HG03159 (cell line): ENCODE data around the gene TOX2.

Experiments used
- ATAC-seq: cut with Tn5 transposase; IDR thresholded peaks from one replicate; pipeline ENCODE4 v1.9.1; 2021; ENCODE audit warnings: mild to moderate bottlenecking, moderate library complexity; ENCODE audit not compliant: unreplicated experiment

TOX2 gene

GRCh38 chr20:44073011-44073674 lies 158.5 kb downstream of the TOX2 start:
- ATAC-seq = no peak

- ATAC-seq = no peak
These were observed 159.0 kb downstream of the TOX2 start for GRCh38 chr20:44073675-44074071.

DNA sequence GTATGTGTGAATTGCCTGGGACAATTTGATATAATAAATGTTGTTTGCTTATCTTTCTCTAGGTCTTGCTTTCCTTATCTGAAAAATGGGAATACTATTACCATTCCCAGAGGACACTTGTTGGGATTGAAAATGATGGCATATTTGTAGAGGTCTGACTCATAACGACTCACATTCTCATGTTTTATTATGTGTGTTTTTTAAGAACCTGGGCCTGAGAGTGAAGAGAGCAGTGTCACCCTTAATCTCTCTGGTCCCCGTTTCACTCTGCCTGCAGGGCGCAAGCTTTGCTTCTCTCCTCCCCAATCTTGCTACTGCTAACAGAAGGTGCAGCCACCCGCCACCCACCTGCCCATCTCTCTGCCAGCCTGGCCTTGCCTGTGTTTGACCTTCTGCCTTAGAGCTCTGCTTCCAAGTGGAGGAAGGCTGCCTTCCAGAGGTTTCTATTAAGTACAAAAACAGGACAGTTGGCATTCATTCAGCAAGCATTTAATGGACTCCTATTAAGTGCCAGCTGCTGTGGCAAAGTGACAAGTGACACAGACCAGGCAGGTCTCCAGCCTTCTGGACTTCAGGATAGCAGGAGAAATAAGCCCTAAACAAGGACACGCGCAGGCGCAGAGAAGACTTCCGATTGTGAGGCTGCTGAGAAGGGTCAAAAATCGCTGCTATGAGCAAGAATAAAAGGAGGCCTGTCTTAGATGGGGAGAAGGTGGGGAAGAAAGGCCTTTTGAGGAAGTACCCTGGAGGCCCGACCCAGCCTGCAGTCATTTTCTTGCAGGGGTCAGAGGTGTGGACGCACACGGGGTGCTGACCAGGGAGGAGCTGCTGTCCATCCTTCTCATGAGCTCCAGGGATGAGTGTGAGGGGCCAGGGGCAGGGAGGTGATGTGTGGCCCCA lies 159.8 kb downstream of the TOX2 start:
- ATAC-seq = no peak

DNA sequence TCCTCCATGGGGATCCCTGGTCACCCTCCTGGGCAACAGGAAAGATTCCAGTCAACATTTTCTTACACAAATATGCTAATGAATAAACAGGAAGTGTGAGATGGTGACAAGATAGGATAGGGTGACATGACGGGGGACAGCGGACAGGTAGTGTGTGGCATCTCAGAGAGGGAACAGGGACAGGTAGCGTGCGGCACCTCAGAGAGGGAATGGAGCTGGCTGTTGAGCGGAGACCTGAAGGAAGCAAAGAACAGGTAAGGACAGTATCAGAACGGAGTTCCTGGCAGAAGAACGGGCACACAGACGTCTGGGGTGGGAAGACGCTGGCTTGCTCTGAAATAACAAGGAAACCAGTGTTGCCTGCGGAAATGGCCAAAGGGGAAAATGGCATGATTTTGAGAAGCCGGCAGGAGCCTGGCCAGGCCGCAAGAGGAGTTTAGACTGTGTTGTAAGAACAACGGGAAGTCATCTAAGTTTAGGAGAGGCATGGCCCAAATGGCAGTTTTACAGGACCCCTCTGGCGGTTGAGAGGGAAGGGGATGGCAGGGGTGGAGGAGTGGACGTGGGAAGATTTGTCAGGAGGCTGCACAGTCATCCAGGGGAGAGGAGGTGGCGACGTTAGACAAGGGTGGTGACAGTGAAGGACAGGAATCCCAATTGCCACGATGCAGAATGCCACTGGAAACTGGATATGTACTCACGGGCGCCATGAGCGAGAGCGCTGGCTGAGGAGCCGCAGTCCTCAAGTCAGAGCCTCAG lies 160.7 kb downstream of the TOX2 start:
- no peak for ATAC-seq

DNA sequence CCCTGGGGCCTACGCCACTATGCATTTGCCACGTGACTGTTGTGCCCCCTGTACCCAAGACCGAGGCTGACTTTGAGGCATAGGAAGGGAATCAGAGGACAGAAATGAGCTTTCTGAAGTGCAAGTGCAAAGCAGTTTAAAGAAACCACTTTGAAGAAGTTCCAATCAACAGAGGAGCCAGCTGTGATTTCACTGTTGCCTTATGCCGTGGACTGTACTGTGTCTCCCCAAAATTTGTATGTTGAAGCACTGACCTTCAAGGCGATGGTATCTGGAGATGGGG lies 161.2 kb downstream of the TOX2 start:
- no peak for ATAC-seq

GRCh38 chr20:44079291-44079690 lies 164.6 kb downstream of the TOX2 start:
- ATAC-seq = no peak

DNA sequence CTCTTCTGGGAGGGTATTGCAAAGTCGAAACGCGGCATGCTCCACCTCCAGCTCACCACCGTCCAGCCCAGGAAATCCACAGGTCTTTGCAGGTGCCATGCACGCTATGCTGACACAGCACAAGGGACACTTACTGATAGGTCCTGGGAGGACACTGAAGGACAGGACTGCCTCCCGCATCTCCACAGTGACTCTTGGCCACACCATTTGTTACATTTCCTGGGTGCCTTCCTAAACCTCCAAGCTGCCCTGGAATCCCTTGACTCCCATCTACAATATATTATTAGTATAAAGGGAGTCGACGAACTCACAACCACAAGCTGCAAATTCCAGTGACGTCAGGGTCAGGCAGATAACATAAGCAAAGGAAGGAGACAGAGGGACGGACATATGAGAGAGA lies 165.4 kb downstream of the TOX2 start:
- no peak for ATAC-seq

GRCh38 chr20:44080646-44081267 lies 166.1 kb downstream of the TOX2 start:
- no peak for ATAC-seq

GRCh38 chr20:44081476-44081875 lies 166.8 kb downstream of the TOX2 start:
- ATAC-seq = no peak

- ATAC-seq = no peak
These were observed 167.2 kb downstream of the TOX2 start for GRCh38 chr20:44081888-44082287.

DNA sequence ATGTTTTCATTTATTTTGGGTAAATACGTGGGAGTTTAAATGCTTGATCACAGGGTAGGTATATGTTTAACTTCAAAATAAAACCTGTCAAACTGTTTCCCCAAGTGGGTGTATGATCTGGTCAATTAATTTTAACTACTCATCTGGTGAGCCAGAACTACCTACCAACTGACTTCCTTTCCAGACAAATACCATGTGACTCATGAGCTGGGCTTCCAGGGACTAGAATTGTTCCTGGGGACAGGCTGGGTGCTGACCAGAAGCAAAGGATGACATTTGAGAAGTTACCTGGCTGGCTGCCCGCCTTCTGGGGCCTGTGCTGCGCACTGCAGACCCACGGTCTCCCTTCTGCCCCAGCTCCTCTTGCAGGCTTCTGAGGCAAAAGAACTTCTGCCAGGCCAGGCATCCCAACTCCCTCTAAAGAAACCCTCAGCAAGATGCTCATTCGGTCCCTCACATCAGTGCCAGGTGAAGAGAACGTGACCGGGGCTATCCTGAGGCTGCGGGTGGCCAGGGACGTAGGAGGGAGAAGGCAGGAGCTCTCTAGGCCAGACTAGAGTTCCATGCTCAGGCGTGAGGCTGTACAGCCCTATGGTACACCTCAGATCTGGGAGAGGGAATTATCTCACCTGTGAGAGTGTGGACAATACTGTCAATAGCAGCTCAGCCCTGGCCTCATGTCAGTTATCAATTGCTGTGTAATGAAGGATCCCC lies 168.7 kb downstream of the TOX2 start:
- ATAC-seq = no peak

- ATAC-seq = no peak
These were observed 169.8 kb downstream of the TOX2 start for GRCh38 chr20:44084439-44084838.

GRCh38 chr20:44084891-44085290 lies 170.2 kb downstream of the TOX2 start:
- ATAC-seq = no peak

DNA sequence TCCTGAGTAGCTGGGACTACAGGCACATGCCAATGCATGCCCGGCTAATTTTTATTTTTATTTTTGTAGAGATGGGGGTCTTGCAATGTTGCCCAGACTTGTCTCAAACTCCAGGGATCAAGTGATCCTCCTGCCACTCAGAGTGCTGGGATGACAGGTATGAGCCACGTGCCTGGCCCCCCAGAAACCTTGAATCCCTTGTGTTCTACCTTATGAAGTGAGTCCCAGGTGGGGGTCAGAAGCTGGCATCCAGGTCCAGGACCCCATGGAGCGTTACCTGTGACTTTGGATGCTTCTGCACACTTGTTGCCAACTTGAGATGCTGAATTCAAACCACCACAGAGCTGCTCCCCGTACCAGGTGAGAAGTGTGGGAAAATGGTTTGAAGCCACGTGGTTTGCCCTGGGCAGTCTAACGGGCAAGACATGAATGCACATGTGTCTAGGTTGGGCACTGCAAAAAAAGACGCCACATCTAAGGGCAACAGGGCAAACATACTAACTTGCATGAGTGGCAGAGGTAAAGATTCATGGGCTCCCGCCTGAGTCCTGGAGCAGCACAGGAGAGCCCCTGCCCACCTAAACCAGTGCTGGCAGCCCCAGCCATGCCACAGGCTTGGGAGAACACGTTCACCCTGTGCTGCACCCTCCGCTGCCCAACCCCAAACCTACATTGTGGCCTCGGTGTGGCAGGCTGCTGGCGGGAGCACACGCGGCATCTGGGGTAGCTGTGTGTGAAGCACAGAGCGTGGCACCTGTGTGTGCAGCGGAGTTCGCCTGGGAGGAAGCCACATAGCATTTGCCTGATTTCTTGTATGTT lies 171.2 kb downstream of the TOX2 start:
- no peak for ATAC-seq

- ATAC-seq = no peak
These were observed 172.6 kb downstream of the TOX2 start for GRCh38 chr20:44087051-44087856.

GRCh38 chr20:44087857-44088120 lies 173.1 kb downstream of the TOX2 start:
- ATAC-seq = no peak

DNA sequence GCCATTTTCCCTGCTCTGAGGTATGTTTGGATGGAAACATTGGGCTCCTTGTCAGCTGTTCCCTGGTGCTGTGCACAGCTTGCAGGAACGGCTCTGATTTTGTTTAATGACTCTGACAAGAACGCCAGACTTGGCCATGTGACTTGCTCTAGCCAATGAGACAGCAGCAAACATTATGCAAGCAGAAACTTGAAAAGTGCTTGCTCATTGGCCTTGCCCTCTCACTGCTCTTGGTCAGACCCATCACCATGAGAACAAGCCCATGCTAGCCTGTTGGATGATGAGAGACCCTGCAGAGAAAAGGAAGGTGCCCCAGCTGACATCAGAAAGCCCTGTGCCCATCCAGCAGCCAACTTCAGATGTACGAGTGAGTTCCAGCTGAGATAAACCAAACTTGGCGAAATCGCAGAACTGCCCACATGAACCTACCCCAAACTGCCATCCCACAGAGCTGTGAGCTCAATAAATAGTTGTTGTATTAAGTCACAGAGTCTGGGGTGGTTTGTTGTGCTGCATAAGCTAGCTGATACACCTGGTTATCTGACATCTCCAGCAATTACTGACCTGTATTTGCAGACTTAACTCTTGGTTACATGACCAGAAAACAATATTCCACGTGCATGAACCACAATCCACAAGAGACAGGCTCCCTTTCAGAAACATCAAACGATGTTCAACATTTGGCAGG lies 175.5 kb downstream of the TOX2 start:
- no peak for ATAC-seq

DNA sequence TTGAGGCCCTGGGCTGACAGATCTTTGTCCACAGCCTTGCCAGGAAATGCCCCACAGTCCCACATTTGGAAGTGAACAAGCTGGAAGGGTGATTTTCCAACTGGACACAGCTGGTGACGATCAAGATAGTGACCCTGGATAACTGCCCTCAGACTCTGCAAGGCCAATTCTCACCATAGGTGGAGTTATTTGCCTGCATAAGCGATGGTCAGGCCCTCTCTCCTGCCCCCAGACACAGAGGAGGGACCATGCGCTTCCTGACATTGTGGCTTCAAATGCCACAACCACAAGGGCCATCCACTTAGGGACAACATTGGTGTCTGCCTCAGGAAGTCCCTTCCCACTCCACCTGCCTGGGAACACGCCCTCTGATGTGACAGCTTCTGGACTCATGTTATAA lies 176.4 kb downstream of the TOX2 start:
- ATAC-seq = no peak
